VCaP (cell line): ENCODE results near the gene LRRC17.
"Not testable (repeated sequence)": the region's sequence is repeated elsewhere in the genome, so short reads cannot be mapped to it uniquely, and the experiment has no call there.

ENCODE experiments used
- H3K27ac ChIP-seq: fragments of 450-650 bp; 2 replicates; pipeline ENCODE4 v1.5.1; 2017
- TF ChIP-seq, protein P1 (sequence below): fragments of 450-650 bp; conservative IDR thresholded peaks from 2 replicates; pipeline ENCODE4 v1.5.1; 2017; ENCODE audit warnings: mild to moderate bottlenecking, moderate library complexity

LRRC17 gene

GRCh38 chr7:102897856-102898531 lies 14.8 kb upstream of the LRRC17 start:
- TF ChIP-seq, protein P1, sequence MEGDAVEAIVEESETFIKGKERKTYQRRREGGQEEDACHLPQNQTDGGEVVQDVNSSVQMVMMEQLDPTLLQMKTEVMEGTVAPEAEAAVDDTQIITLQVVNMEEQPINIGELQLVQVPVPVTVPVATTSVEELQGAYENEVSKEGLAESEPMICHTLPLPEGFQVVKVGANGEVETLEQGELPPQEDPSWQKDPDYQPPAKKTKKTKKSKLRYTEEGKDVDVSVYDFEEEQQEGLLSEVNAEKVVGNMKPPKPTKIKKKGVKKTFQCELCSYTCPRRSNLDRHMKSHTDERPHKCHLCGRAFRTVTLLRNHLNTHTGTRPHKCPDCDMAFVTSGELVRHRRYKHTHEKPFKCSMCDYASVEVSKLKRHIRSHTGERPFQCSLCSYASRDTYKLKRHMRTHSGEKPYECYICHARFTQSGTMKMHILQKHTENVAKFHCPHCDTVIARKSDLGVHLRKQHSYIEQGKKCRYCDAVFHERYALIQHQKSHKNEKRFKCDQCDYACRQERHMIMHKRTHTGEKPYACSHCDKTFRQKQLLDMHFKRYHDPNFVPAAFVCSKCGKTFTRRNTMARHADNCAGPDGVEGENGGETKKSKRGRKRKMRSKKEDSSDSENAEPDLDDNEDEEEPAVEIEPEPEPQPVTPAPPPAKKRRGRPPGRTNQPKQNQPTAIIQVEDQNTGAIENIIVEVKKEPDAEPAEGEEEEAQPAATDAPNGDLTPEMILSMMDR, result no peak
- peak overlapping the region; percentile 58 for H3K27ac ChIP-seq

DNA sequence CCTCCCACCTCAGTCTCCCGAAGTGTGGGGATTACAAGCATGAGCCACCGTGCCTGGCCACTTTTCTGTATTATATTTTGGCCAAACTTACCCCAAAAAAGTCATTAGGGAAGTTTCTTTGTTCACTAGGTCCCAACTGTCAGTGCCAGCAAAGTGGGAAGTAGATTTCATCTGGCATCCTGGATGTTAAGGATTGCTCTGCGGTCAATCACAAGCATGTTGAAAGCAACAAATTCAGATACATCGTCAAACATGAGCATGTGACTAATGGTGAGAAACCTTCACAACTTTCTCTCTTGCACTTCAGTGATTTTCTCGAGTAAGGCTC lies 14.3 kb upstream of the LRRC17 start:
- H3K27ac ChIP-seq, result peak overlapping the region; percentile 58
- TF ChIP-seq, protein P1, result no peak

DNA sequence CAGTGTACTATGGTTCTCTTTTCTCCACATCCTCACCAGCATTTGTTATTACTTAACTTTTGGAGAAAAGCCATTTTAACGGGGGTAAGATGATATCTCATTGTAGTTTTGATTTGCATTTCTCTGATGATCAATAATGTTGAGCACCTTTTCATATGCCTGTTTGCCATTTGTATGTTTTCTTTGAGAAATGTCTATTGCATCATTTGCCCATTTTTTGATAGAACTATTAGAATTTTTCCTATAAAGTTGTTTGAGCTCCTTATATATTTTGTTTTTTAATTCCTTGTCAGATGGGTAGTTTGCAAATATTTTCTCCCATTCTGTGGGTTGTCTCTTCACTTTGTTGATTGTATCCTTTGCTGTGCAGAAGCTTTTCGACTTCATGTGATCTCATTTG lies 10.7 kb upstream of the LRRC17 start:
- not testable (repeated sequence) for H3K27ac ChIP-seq

- not testable (repeated sequence) for H3K27ac ChIP-seq
These were observed 9.2 kb upstream of the LRRC17 start for GRCh38 chr7:102903576-102903975.

DNA sequence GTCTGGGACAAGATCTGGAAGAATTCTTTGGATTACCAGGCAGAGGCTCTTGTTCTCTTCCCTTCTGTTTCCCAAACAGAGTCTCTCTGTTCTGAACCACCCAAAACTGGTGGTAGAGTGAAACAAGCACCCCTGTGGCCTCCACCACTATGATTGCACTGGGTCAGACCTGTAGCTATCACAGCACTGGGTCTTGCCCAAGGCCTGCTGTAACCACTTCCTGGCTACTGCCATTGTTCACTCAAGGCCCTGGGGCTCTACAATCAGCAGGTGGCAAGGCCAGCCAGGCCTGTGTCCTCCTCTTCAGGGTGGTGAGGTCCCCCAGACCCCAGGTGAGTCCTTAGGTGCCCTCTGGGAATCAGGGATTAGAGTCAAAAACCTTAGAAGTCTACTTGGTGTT lies 4.1 kb upstream of the LRRC17 start:
- TF ChIP-seq, protein P1, result no peak
- no peak overlapping the region for H3K27ac ChIP-seq

GRCh38 chr7:102913826-102914225 lies 1.0 kb downstream of the LRRC17 start:
- TF ChIP-seq, protein P1, result no peak
- H3K27ac ChIP-seq, result no peak overlapping the region

- H3K27ac ChIP-seq, result no peak overlapping the region
- TF ChIP-seq, protein P1, result no peak
These were observed 1.8 kb downstream of the LRRC17 start for GRCh38 chr7:102914585-102914984.

GRCh38 chr7:102916426-102916825 lies 3.6 kb downstream of the LRRC17 start:
- no peak overlapping the region for H3K27ac ChIP-seq
- TF ChIP-seq, protein P1, result no peak

DNA sequence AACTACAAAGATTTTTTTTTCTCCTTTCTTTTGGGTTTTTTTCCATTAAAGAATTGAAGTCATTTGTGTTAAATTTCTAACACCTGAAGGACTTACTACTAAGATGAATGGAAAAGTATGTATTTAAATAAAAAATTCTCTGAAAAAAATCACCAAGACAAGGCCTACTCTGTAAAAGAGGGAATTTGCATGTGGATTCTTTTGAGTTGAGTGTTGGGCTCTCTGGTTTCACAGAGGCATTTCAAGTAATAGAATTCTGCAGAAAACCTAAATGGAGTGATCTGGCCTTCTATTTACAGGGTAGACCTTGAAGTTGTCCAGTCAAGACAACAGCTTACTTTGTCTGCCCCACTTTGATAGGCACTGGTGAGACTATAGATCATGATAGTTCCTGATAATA lies 4.1 kb downstream of the LRRC17 start:
- no peak overlapping the region for H3K27ac ChIP-seq
- TF ChIP-seq, protein P1, result no peak
